Keratinocyte (primary cell): ENCODE measurements around the gene BRPF3. TPM values are rescaled to one million over a fixed set of nuclear protein-coding genes. Genes with fewer than 3 reads are reported as not detected.
"Not testable (repeated sequence)": the region's sequence is repeated elsewhere in the genome, so short reads cannot be mapped to it uniquely, and the experiment has no call there.

ENCODE experiments used
- DNase-seq: peaks from one replicate; pipeline ENCODE4 v3.0.0-alpha.2; 2011; ENCODE audit warnings: low read depth, missing footprints, low spot score
- FAIRE-seq: peaks from 2 replicates; lab custom pipeline; 2011; peaks lifted over from hg19 to GRCh38; lab: Jason Lieb, UNC
- H2AFZ ChIP-seq: 2 replicates; pipeline ENCODE4 v1.6.0; 2012; ENCODE audit warnings: low read length, control low read depth, inconsistent platforms; ENCODE audit not compliant: control insufficient read depth
- H3K27ac ChIP-seq: 2 replicates; pipeline ENCODE4 v1.5.1; 2011; ENCODE audit warnings: low read length; ENCODE audit not compliant: control insufficient read depth, insufficient read depth
- H3K27me3 ChIP-seq: 3 replicates; pipeline ENCODE4 v1.6.0; 2011; ENCODE audit warnings: low read length; ENCODE audit not compliant: control insufficient read depth, insufficient read depth; ENCODE audit errors: extremely low read depth
- H3K36me3 ChIP-seq, 2 experiments: 2 replicates in 1 of 2; 3 replicates in 1 of 2; pipeline ENCODE4 v1.5.1; 2011; ENCODE audit warnings: low read length in 2 of 2, mild to moderate bottlenecking in 1 of 2; ENCODE audit not compliant: control insufficient read depth in 2 of 2, insufficient read depth in 2 of 2; ENCODE audit errors: extremely low read depth in 1 of 2
- H3K4me1 ChIP-seq: 3 replicates; pipeline ENCODE4 v1.5.1; 2011; ENCODE audit warnings: low read length; ENCODE audit not compliant: control insufficient read depth, insufficient read depth; ENCODE audit errors: extremely low read depth
- H3K4me2 ChIP-seq: 3 replicates; pipeline ENCODE4 v1.6.0; 2011; ENCODE audit warnings: low read depth, low read length; ENCODE audit not compliant: control insufficient read depth, insufficient read depth; ENCODE audit errors: extremely low read depth
- H3K4me3 ChIP-seq, 3 experiments: fragments of 200-600 bp in 1 of 3; sonication (generic) in 1 of 3; 2 replicates in 2 of 3; 3 replicates in 1 of 3; pipeline ENCODE4 v1.5.1; 2011 to 2016; ENCODE audit warnings: low read length in 3 of 3, mild to moderate bottlenecking in 3 of 3, control low read depth in 2 of 3, inconsistent platforms in 1 of 3, low read depth in 1 of 3, mixed read lengths in 1 of 3, mixed run types in 1 of 3, moderate library complexity in 1 of 3; ENCODE audit not compliant: control insufficient read depth in 2 of 3, insufficient read depth in 2 of 3; ENCODE audit errors: extremely low read depth in 1 of 3
- H3K79me2 ChIP-seq: 2 replicates; pipeline ENCODE4 v1.6.0; 2012; ENCODE audit warnings: low read length; ENCODE audit not compliant: control insufficient read depth, insufficient read depth
- H3K9ac ChIP-seq: 3 replicates; pipeline ENCODE4 v1.6.0; 2011; ENCODE audit warnings: low read length; ENCODE audit not compliant: control insufficient read depth, insufficient read depth; ENCODE audit errors: extremely low read depth
- H3K9me1 ChIP-seq: 3 replicates; pipeline ENCODE4 v1.6.0; 2011; ENCODE audit warnings: low read length; ENCODE audit not compliant: control insufficient read depth, insufficient read depth; ENCODE audit errors: extremely low read depth
- H3K9me3 ChIP-seq: 2 replicates; pipeline ENCODE4 v1.5.1; 2012; ENCODE audit warnings: low read depth, low read length; ENCODE audit not compliant: control insufficient read depth
- H4K20me1 ChIP-seq: 3 replicates; pipeline ENCODE4 v1.6.0; 2011; ENCODE audit warnings: low read length; ENCODE audit not compliant: control insufficient read depth, insufficient read depth; ENCODE audit errors: extremely low read depth
- CTCF ChIP-seq, 3 experiments: IDR thresholded peaks in 1 of 3; conservative IDR thresholded peaks in 1 of 3; optimal IDR thresholded peaks in 1 of 3; 2 replicates in 2 of 3; 3 replicates in 1 of 3; pipeline versions ENCODE3 to v1.5.1; 2011; ENCODE audit warnings: low read length in 3 of 3, mild to moderate bottlenecking in 3 of 3, moderate library complexity in 2 of 3, control low read depth in 1 of 3, inconsistent platforms in 1 of 3; ENCODE audit not compliant: insufficient read depth in 2 of 3; ENCODE audit errors: extremely low read depth in 1 of 3
- EZH2 ChIP-seq: IDR thresholded peaks from one replicate; pipeline ENCODE4 v1.6.1; 2012; ENCODE audit warnings: inconsistent platforms, mild to moderate bottlenecking, low read length, moderate library complexity
- dilution Hi-C: fragments of 300-500 bp; cut with MboI; formaldehyde crosslinking; loops from one replicate; pipeline ENCODE4 v1.7.0; 2020; ENCODE audit warnings: low sequenced_read_pairs; ENCODE audit not compliant: extremely low pct_ligation_motif_present
- polyA plus RNA-seq, 5 experiments: library from polyadenylated mRNA; depleted of rRNA in 3 of 5; stranded (reverse) in 3 of 5; stranded (forward) in 1 of 5; unstranded in 1 of 5; fragments of >200 nt; gene quantifications; 1 replicate in 1 of 5; 2 replicates in 3 of 5; 3 replicates in 1 of 5; pipeline versions ENCODE4 v1.2.1 to v1.2.3, GENCODE V29; 2011 to 2012; ENCODE audit warnings: missing spikeins in 2 of 5, low read depth in 1 of 5, low replicate concordance in 1 of 5

Gene BRPF3
- polyA plus RNA-seq, 1 donor (not counting 4 experiments of a cell fraction or from before 2014, with no cell fraction given): 4.8 TPM

- H3K4me1 ChIP-seq: no peaks in the 10 kb centered on the region
- H4K20me1 ChIP-seq: no peaks in the 10 kb centered on the region
- DNase-seq (no peak), FAIRE-seq (no peak)
- H3K4me3 ChIP-seq: no peak overlapping the region
- H3K79me2 ChIP-seq: no peaks in the 10 kb centered on the region
- H3K9me3 ChIP-seq: no peaks in the 10 kb centered on the region
- peaks cover 12 to 21% of the 10 kb centered on the region in 2 experiments for H3K36me3 ChIP-seq
- no peak overlapping the region for H3K4me2 ChIP-seq
- no peaks in the 10 kb centered on the region for H3K27me3 ChIP-seq
- no peak overlapping the region for H2AFZ ChIP-seq
- TF ChIP-seq EZH2: no peak
- no peak for TF ChIP-seq CTCF (optimal IDR thresholded peaks at IDR 0.05 in 1 of 3, IDR thresholded peaks at IDR 0.05 in 1 of 3, conservative IDR thresholded peaks at IDR 0.05 in 1 of 3; ENCODE audit: extremely low read depth in 1 of 3, insufficient read depth in 2 of 3, low read length in 3 of 3)
- dilution Hi-C loops: no loop called here
- H3K9ac ChIP-seq: no peak overlapping the region
- H3K27ac ChIP-seq: no peak overlapping the region
- H3K9me1 ChIP-seq: no peaks in the 10 kb centered on the region
Measured at GRCh38 chr6:36217188-36217587, 20.6 kb downstream of the BRPF3 start.

GRCh38 chr6:36217946-36218345, 21.4 kb downstream of the BRPF3 start:
- peaks cover 12 to 24% of the 10 kb centered on the region in 2 experiments for H3K36me3 ChIP-seq
- no peaks in the 10 kb centered on the region for H4K20me1 ChIP-seq
- H3K9me1 ChIP-seq: no peaks in the 10 kb centered on the region

GRCh38 chr6:36218516-36218915, 22.0 kb downstream of the BRPF3 start:
- H3K36me3 ChIP-seq: peaks cover 13 to 26% of the 10 kb centered on the region in 2 experiments
- H3K27me3 ChIP-seq, H3K9ac ChIP-seq, H3K79me2 ChIP-seq, H3K4me3 ChIP-seq, H4K20me1 ChIP-seq, FAIRE-seq, dilution Hi-C loops, H2AFZ ChIP-seq, H3K27ac ChIP-seq, DNase-seq, H3K4me1 ChIP-seq, H3K9me3 ChIP-seq, H3K4me2 ChIP-seq, H3K9me1 ChIP-seq: not testable (repeated sequence)

More at GRCh38 chr6:36217946-36218345, 21.4 kb downstream of the BRPF3 start:
- H3K4me1 ChIP-seq: no peaks in the 10 kb centered on the region
- no peaks in the 10 kb centered on the region for H3K79me2 ChIP-seq
- H3K27ac ChIP-seq: no peak overlapping the region
- DNase-seq (no peak), FAIRE-seq (no peak)
- H2AFZ ChIP-seq: no peak overlapping the region
- TF ChIP-seq CTCF (optimal IDR thresholded peaks at IDR 0.05 in 1 of 3, IDR thresholded peaks at IDR 0.05 in 1 of 3, conservative IDR thresholded peaks at IDR 0.05 in 1 of 3; ENCODE audit: extremely low read depth in 1 of 3, insufficient read depth in 2 of 3, low read length in 3 of 3): no peak
- TF ChIP-seq EZH2: no peak
- H3K4me2 ChIP-seq: no peak overlapping the region
- H3K27me3 ChIP-seq: no peaks in the 10 kb centered on the region
- dilution Hi-C loops: no loop called here
- no peak overlapping the region for H3K9ac ChIP-seq
- H3K4me3 ChIP-seq: no peak overlapping the region
- H3K9me3 ChIP-seq: no peaks in the 10 kb centered on the region
